Kasumi-1 (cell line): ENCODE data around the gene RRH.
"Not testable (repeated sequence)": the region's sequence is repeated elsewhere in the genome, so short reads cannot be mapped to it uniquely, and the experiment has no call there.

Experiments used
- DNase-seq, 2 experiments: peaks; one replicate each; lab custom pipeline; 2025; lab: John Stamatoyannopoulos, UW

The RRH gene

GRCh38 chr4:109846395-109847098, 18.8 kb downstream of the RRH start:
- DNase-seq, result no peak

GRCh38 chr4:109847896-109848442, 20.2 kb downstream of the RRH start, which contains the start of gene LRIT3:
LRIT3 (plus strand) TSS chr4:109848107; CDS start chr4:109848202, 95 bp downstream.
- no peak for DNase-seq

DNA sequence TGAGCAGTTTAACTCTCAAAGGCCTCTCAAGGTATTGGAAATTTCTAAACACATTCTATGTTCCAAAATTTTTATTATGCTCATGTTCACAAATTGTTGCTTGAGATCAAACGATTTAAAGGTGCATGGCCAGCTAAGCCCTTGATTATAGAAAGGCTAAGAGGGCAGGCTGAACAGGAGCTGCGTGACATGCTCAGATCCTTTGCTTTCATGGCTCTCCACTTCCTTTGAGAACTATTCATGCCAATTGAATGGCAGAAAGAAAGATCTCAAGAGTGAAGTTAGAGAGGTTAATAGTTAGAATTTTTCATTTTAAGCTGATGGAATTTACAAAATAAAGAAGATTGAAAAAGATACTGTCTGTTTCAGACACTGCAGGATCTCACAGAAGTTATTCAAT, 20.7 kb downstream of the RRH start:
- no peak for DNase-seq

DNA sequence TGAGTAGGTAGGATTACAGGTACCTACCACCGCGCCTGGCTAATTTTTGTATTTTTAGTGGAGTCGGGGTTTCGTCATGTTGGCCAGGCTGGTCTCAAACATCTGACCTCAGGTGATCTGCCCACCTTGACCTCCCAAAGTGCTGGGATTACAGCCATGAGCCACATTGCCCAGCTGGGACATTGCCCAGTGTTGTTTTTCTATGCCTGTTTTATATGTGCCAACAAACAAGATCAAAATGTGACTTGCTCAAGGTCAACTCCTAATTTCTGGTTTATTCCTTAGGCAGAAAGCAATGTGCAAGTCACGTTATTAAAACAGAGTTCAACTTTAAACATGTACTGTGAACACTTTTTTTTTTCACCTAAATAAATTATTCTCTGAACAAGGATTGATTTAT, 22.8 kb downstream of the RRH start:
- DNase-seq, result no peak

DNA sequence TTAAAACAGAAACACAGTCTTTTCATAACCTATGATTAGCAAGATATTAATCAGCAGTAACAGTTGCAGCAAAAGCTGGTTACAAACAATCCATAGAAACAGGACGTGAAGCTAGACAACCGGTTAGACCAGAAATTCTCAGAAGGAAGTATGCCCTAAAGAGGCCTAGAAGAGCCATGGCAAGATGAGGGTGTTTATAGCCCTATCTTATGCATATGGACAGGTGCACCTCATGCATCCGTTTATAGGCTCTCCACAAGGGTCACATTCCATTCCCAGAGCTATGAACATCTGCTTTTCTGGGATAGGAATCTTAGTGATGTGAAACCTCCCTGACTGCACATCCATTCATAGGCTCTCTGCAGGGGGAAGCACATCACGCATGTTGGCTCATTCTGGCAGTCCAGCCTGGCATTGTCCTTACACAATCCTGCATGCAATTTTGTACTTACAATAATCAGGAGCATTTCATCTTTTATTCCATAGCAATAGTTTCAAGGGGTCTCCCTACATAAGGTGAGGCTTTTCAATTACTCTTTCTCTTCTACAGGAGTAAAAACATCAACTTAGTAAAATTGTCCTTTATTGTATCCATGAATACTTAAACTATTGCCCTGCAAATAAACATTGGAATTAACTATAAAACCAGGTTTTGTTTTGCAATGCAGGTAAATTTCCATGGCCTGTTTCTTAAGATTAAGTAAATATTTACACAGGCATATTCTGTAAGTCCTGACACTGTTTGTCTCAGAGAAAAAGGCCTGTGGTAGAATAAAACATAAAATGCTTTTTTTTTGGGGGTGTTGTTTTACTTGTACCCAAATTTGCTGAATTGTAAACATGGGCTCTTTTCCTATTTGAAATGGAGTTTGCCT, 31.9 kb downstream of the RRH start:
- DNase-seq, result not testable (repeated sequence)

DNA sequence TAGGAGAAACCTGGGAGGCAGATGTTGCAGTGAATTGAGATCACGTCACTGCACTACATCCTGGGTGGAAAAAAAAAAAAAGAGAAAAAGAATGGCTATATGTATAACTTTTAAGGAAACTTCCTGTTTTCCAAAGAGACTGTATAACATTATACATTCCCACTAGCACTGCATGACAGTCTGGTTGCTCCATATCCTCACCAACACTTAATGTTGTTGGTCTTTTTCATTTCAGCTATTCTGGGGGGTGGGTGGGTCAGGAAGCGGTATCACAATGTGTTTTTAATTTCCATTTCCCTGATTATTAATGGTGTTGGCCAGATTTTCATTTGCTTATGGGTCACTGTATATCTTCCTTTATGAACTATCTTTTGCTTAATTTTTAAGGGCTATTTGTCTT, 33.5 kb downstream of the RRH start:
- no peak for DNase-seq

DNA sequence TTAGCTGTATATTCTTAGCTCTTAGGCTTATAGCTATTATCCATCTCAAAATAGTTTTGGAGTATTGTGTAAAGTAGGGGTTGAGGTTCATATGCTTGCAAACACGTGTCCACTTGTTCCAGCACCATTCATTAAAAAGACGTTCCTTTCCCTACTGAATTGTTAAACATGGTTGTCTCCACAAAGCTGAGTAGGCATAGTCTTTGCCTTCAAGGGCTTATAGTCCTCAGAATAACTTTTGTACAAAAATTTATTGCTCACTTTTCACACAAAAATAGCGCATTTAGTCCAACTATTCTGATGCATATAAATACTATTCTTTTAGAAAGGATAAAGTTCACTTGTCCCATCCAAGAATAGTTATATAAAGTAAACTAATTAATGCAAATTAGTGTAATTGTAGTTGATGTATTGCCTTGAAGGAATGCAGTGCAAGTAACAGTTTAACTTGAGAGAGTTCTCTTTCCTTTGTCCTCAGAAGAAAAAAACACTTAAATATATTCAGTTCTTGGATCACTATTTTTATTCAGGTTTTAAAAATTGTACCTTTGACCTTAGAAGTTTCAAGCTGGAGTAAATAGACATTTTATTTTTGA, 34.2 kb downstream of the RRH start:
- no peak for DNase-seq

DNA sequence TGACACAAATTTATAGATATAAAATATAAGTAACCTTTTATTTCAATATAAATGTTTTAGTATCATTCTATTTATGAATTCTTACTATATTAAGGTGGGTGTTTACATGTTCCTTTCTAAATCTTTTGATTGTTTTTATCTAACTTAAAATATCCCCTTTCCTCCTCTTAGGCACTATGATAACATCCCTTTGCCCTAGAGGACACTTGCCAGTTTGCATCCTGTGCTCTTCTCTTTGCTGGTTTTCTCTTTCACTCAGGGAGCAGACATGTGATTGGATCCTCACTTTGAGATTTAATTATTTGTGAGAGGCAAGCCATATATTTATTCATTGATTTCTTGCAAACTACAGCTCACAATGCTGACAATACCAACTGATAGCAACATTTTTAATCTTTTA, 36.4 kb downstream of the RRH start:
- DNase-seq, result peak in 1 of 2 experiments; percentile 13

DNA sequence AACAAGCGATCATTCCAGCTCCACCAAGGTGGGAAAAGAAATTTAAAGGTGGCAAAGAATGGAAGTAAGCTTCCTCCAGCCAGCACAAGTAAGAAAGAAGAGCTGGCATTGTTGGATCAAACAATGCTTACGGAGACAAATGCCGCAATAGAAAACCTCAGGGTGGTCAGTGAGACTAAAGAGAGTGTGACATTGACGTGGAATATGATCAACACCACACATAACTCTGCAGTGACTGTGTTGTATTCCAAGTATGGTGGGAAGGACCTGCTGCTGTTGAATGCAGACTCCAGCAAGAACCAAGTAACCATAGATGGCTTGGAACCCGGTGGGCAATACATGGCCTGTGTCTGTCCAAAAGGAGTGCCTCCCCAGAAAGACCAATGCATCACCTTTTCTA, 42.3 kb downstream of the RRH start:
- DNase-seq, result no peak

DNA sequence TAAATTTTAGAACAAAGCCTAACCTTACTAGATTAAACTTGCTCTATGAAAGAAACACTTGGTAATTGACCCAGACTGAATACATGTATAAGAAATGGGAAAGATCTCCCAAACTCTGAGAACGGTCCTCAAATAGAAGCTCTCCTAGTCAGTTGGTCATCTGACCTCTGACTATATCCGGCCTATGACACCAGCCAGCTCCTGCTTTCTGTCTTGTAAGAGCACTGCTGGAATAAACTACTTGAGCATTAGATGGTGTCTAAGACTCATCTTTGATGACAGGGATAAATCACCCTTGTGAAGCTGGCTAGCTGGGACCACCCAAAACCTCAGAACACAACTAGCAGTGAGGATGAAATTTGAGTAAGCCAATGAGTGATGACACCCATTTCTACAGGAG, 44.3 kb downstream of the RRH start:
- no peak for DNase-seq

- DNase-seq, result no peak
Observed at GRCh38 chr4:109872950-109873656, 45.3 kb downstream of the RRH start.

DNA sequence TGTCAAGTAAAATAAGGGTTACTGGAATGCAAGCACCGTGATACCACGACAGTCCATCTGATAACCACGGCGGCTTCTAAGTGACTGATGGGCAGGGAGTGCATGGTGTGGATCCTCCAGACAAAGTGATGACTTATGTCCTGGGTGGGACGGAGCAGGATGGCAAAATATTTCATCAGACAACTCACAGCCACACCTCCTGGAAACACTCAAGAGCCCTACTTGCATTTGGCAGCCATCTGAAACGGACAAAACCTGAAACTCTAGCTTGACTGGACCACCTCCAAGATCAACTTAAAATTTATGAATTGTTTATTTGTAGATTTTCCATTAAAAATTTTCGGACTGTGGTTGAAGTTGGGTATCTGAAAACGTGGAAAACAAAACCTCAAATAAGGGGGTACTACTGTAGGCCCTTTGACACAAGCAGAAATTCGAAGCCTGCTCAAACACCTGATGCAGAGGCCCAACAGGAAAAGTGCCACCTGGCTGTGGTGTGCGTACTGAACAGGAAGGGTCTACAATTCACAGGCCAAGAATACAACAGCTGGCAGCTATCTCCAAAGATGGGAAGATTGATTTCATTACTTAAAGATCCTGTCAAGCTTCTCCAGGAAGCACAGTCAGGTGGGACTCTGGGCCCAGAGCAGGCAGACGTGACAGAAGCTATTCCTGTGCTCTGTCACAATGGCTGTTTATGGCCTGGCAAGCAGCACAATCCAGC, 46.2 kb downstream of the RRH start:
- no peak for DNase-seq

GRCh38 chr4:109875106-109875505, 47.3 kb downstream of the RRH start:
- no peak for DNase-seq

- DNase-seq, result not testable (repeated sequence)
Observed at GRCh38 chr4:109875553-109875952, 47.8 kb downstream of the RRH start.

- DNase-seq, result no peak
Observed at GRCh38 chr4:109876634-109877265, 49.0 kb downstream of the RRH start.

DNA sequence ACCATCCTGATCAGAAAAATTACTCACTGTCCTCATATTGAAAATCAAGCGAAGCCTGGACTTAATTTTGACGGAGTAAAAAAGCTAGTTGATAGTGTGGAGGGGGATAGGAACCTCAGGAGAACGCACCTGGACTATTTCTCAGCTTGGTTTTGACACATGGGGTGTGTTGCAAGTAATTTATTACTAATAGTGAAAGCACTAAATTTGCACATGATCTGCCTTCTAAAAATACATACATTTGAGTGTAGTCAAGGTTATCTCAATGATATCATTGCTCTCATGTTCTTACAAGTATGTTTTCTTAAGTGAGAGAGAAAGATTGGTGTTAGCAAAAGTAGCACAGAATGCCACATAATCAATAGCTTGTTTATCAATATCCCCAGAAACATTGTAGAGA, 49.6 kb downstream of the RRH start:
- DNase-seq, result no peak

DNA sequence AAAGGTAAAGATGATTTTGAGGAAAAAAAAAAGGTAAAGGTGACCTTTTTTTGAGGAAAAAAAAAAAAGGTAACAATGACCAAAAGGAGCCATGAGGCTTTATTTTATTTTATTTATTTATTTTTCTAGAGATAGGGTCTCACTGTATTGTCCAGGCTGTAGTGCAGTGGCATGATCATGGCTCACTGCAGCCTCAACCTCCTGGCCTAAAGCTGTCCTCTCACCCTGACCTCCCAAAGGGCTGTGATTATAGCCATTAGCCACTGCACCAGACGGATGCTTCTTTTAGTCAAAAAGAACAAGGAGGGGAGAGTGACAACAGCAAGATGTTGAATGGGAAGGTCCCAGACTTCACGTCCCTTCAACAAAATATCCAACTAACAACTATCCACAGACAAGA, 50.6 kb downstream of the RRH start:
- DNase-seq, result no peak

DNA sequence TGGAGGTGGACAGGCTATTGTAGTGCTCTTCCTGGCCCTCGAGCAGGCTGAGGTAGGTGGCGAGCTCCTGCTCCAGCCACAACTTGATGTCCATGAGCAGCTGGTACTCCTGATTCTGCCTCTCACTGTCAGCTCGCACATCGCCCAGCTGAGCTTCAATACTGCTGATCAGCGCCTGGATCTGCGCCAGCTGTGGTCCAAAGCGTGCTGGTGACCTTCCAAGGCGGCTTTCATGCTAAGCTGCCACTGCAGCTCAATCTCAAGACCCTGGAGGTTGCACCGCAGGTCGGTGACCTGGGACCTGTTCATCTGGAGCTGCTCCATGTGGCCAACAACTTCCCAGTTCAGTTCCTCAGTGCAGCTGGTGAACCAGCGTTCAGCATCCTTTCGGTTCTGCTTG, 51.3 kb downstream of the RRH start:
- no peak for DNase-seq

DNA sequence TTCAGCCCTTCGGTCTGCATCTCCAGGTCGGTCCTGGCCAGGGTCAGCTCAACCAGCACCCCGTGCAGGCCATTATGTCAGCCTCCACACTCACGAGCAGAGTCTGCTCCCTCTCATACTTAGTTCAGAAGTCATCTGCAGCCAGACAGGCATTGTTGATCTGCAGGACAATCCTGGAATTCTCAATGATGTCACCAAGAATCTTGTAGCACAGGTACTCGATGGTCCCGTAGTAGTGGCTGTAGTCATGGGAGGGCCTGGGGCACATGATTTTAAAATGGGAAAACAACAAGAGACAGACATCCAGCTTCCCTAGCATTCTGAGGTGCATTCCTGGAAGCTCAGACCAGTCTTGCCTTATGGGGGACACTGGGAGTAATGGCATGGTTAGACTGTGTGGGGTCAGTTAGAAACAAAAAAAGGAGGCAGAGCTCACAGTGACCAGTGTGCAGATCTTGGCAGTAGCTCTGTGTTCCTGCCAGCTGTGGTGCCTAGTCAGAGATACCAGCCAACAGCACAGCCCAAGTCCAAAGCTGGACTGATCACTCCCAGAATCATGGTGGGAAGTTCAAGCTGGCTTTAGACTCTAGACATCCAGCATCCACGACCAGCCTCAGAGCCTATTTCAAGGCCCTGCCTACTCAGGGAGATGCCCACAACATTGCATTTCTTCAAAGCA, 52.0 kb downstream of the RRH start:
- DNase-seq, result no peak

DNA sequence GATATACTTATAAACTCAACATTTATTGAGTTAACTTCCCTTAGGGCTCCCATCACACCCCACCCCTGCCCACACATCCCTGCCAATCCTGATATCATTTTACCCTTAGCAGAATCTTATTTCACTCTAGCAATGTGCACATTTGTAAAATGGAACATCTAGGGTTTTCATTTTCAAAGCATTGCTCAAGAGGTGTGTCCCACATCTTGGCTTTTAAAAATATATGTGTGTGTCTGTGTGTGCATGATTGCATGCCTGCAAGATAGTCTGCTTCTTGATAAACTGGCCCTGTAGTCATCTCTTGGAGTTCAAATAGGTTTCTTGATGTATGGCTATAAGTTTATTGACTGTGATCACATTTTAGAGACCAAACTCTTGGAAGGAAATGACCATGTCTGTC, 58.5 kb downstream of the RRH start:
- DNase-seq, result no peak
